CD8-positive, alpha-beta memory T cell (primary cell): ENCODE measurements around the gene GOLGA6D. TPM values are rescaled to one million over a fixed set of nuclear protein-coding genes. Genes with fewer than 3 reads are reported as not detected.
"Not testable (repeated sequence)": the region's sequence is repeated elsewhere in the genome, so short reads cannot be mapped to it uniquely, and the experiment has no call there.

Experiments
- CTCF ChIA-PET: fragments of 350-600 bp; sonication (Branson Sonifier 250); formaldehyde crosslinking; loops from one replicate; lab custom pipeline; 2021; ENCODE audit warnings: antibody characterized with exemption; lab: Charles Lee
- POLR2A ChIA-PET: fragments of 350-600 bp; sonication (Branson Sonifier 250); formaldehyde crosslinking; loops from one replicate; lab custom pipeline; 2021; ENCODE audit warnings: antibody characterized with exemption; lab: Charles Lee
- DNase-seq, 5 donors: peaks; one replicate each; pipeline versions ENCODE4 v3.0.0 to v3.0.0-alpha.2; 2020 to 2022; ENCODE audit warnings: mixed read lengths in 1 of 5
- H3K27ac ChIP-seq: one replicate; pipeline ENCODE4 v1.7.0; 2013; ENCODE audit warnings: low read depth, mild to moderate bottlenecking, low read length, moderate library complexity
- H3K27me3 ChIP-seq: 2 replicates; pipeline ENCODE4 v1.7.0; 2013; ENCODE audit warnings: low read length, mild to moderate bottlenecking; ENCODE audit not compliant: insufficient read depth, poor library complexity, severe bottlenecking
- H3K36me3 ChIP-seq: 2 replicates; pipeline ENCODE4 v1.7.0; 2013; ENCODE audit warnings: mild to moderate bottlenecking, low read length, moderate library complexity; ENCODE audit not compliant: insufficient read depth
- H3K4me1 ChIP-seq: 2 replicates; pipeline ENCODE4 v1.7.0; 2013; ENCODE audit warnings: mild to moderate bottlenecking, low read length, moderate library complexity; ENCODE audit not compliant: insufficient read depth
- H3K4me3 ChIP-seq: 2 replicates; pipeline ENCODE4 v1.7.0; 2013; ENCODE audit warnings: mild to moderate bottlenecking, low read length
- H3K9me3 ChIP-seq: 2 replicates; pipeline ENCODE4 v1.7.0; 2013; ENCODE audit warnings: mild to moderate bottlenecking, low read length
- H3K27ac Mint-ChIP-seq, 8 donors: one replicate each; pipeline ENCODE4 v1.8.0; 2020 to 2021; ENCODE audit warnings: mixed read lengths in 8 of 8, mild to moderate bottlenecking in 6 of 8, inconsistent platforms in 3 of 8, moderate library complexity in 3 of 8
- H3K27me3 Mint-ChIP-seq, 2 donors: one replicate each; pipeline ENCODE4 v1.8.0; 2020 to 2021; ENCODE audit warnings: mixed read lengths in 2 of 2, mild to moderate bottlenecking in 1 of 2, moderate library complexity in 1 of 2
- H3K36me3 Mint-ChIP-seq, 3 donors: one replicate each; pipeline ENCODE4 v1.8.0; 2020 to 2021; ENCODE audit warnings: mixed read lengths in 3 of 3, inconsistent platforms in 1 of 3, mild to moderate bottlenecking in 1 of 3
- H3K4me1 Mint-ChIP-seq, 3 donors: one replicate each; pipeline ENCODE4 v1.8.0; 2020 to 2021; ENCODE audit warnings: mixed read lengths in 3 of 3, inconsistent platforms in 1 of 3, mild to moderate bottlenecking in 1 of 3
- H3K4me3 Mint-ChIP-seq, 7 donors: one replicate each; pipeline ENCODE4 v1.8.0; 2020 to 2021; ENCODE audit warnings: mixed read lengths in 7 of 7, mild to moderate bottlenecking in 6 of 7, moderate library complexity in 4 of 7, inconsistent platforms in 2 of 7
- H3K9me3 Mint-ChIP-seq, 5 donors: one replicate each; pipeline ENCODE4 v1.8.0; 2020 to 2022; ENCODE audit warnings: mixed read lengths in 5 of 5, mild to moderate bottlenecking in 3 of 5, moderate library complexity in 2 of 5, inconsistent platforms in 1 of 5
- polyA plus RNA-seq: library from polyadenylated mRNA; unstranded; fragments of 300-500 nt; fragmentation: Illumina TruSeq; gene quantifications from one replicate; pipeline ENCODE4 v1.2.3, GENCODE V29; 2021
- total RNA-seq, 2 experiments: library from RNA; stranded (reverse); gene quantifications; one replicate each; pipeline ENCODE4 v1.2.3, GENCODE V29; 2021

GOLGA6D gene
- total and polyA plus RNA-seq, 3 experiments from 2014 or later, result not detected

DNA sequence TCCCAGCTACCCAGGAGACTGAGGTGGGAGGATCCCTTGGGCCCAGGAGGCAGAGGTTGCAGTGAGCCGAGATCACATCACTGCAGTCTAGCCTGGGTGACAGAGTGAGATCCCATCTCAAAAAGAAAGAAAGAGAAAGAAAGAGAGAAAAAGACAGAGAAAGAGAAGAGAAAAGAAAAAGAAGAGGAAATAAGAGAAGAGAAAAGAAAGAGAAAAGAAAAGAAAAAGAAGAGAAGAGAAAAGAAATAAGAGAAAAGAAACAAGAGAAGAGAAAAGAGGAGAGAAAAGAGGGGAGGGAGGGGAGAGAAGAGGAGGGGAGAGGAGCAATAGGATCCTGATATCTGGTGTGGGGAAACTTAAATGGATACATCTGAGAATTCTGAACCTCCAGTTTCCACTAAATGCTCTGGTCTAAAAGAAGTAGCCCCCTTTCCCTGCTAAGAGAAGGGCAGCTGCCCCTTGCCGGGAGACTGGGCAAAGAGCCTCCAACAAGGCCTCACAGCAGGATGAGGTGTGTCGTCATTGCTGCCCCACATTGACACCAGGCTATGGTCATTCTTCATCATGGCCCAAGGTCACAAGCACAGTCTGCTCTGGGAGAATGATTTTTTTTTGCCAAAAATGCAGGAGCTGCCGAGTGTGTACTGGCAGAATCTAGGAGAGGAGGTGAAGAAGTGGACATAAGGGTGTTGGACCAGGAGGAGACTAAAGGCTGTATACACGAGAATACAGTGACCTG lies 32.1 kb downstream of the GOLGA6D start:
- Histone ChIP-seq H3K36me3 (no peaks in the 10 kb centered on the region), H3K9me3 (no peaks in the 10 kb centered on the region), H3K27ac (no peak overlapping the region), H3K27me3 (no peaks in the 10 kb centered on the region), H3K4me1 (no peaks in the 10 kb centered on the region), H3K4me3 (no peak overlapping the region)
- Mint-ChIP-seq H3K27ac (peak overlapping the region in 1 of 8 donors; percentile 1), H3K4me3 (no peak overlapping the region), H3K36me3 (no peaks in the 10 kb centered on the region), H3K27me3 (peaks cover 2 to 9% of the 10 kb centered on the region in 2 donors), H3K9me3 (peaks cover 0 to 2% (median 0%) of the 10 kb centered on the region in 5 donors), H3K4me1 (peaks cover 5 to 9% (median 6%) of the 10 kb centered on the region in 3 donors)
- ChIA-PET CTCF (no interaction called here), POLR2A (no interaction called here)
- no peak for DNase-seq

DNA sequence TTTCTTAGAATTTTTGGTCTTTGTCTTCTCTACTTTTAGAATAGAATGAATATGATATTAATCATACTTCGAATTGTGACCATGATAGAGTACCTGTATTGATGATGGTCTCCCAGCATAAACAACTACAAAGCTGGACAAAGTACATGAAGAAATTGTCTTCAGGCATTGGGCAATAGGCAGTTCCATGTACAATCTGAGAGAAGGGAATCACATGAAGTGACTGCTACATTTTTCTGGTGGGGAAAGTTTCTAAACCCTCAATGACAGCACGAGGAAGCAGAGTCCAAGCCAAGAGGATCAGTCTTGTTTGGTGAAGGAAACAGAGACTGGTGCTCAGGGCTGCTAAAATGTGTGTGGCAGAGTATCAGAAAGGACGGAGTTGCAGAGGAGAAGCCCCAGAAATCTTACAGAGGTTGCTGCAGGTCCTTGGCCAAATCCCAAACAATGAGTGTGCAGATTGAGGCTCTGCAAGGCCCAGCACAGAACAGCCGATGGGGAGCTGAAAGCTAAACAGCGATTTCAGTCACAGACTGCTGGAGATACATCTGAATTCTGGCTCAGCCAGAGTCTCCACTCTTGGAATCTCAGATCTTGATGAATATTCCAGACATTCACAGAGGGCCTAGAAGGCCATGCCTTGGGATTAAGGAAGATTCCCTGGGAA lies 36.7 kb downstream of the GOLGA6D start:
- POLR2A ChIA-PET, H3K4me1 Mint-ChIP-seq, CTCF ChIA-PET, H3K27ac Mint-ChIP-seq, H3K4me3 Mint-ChIP-seq, H3K4me3 ChIP-seq, H3K9me3 ChIP-seq, H3K27me3 ChIP-seq, H3K4me1 ChIP-seq, H3K27ac ChIP-seq, H3K27me3 Mint-ChIP-seq, H3K36me3 ChIP-seq, H3K9me3 Mint-ChIP-seq, DNase-seq, H3K36me3 Mint-ChIP-seq: not testable (repeated sequence)

DNA sequence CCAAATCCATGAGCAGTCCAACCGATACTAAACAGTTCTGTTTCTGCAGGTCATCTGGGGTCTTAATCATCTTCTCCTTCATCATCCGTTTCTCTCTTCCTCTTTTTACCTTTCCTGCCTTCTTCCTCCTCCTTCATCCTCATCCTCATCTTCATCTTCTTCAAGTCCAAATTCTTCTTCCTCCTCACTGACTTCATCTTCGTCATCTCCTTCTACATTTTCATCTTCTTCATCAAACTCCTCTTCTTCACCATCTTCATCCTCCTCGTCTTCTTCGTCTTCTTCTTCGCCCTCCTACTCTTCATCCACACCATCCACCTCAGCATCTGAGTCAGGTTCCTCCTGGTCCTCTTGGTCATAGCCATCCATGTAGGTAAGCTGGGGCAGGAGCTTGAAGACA lies 39.1 kb downstream of the GOLGA6D start:
- no peaks in the 10 kb centered on the region for H3K36me3 ChIP-seq
- H3K27ac Mint-ChIP-seq, result peak overlapping the region in 1 of 8 donors; percentile 52

DNA sequence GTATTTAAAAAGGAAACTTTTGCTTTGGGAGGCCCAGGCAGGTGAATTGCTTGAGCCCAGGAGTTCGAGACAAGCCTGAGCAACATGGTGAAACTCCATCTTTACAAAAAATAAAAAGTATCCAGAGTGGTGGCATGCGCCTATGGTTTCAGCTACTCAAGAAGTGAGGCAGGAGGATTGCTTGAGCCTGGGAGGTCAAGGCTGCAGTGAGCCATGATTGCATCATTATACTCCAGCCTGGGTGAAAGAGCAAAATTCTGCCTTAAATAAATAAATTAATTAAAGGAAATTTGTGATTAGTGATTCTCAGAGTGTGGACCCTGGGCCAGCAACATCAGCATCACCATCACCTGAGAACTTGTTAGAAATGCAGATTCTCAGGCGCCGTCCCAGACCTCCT lies 43.3 kb downstream of the GOLGA6D start:
- Histone ChIP-seq H3K4me1 (no peaks in the 10 kb centered on the region), H3K4me3 (no peak overlapping the region), H3K9me3 (no peaks in the 10 kb centered on the region), H3K27ac (no peak overlapping the region), H3K36me3 (no peaks in the 10 kb centered on the region), H3K27me3 (no peaks in the 10 kb centered on the region)
- no peaks in the 10 kb centered on the region for H3K4me1 Mint-ChIP-seq
- no peak overlapping the region for H3K4me3 Mint-ChIP-seq
- no peaks in the 10 kb centered on the region for H3K9me3 Mint-ChIP-seq
- CTCF ChIA-PET, result no interaction called here
- POLR2A ChIA-PET, result no interaction called here
- no peak for DNase-seq
- peaks cover 0 to 8% of the 10 kb centered on the region in 2 donors for H3K27me3 Mint-ChIP-seq
- H3K27ac Mint-ChIP-seq, result no peak overlapping the region
- no peaks in the 10 kb centered on the region for H3K36me3 Mint-ChIP-seq

More for the DNA sequence above, 39.1 kb downstream of the GOLGA6D start:
- Histone ChIP-seq H3K27me3 (no peaks in the 10 kb centered on the region), H3K4me3 (no peak overlapping the region), H3K27ac (no peak overlapping the region), H3K9me3 (no peaks in the 10 kb centered on the region), H3K4me1 (no peaks in the 10 kb centered on the region)
- H3K36me3 Mint-ChIP-seq, result no peaks in the 10 kb centered on the region
- H3K9me3 Mint-ChIP-seq, result no peaks in the 10 kb centered on the region
- POLR2A ChIA-PET, result no interaction called here
- peaks cover 0 to 3% of the 10 kb centered on the region in 2 donors for H3K27me3 Mint-ChIP-seq
- no peak overlapping the region for H3K4me3 Mint-ChIP-seq
- no peaks in the 10 kb centered on the region for H3K4me1 Mint-ChIP-seq
- CTCF ChIA-PET, result no interaction called here
- DNase-seq, result no peak

DNA sequence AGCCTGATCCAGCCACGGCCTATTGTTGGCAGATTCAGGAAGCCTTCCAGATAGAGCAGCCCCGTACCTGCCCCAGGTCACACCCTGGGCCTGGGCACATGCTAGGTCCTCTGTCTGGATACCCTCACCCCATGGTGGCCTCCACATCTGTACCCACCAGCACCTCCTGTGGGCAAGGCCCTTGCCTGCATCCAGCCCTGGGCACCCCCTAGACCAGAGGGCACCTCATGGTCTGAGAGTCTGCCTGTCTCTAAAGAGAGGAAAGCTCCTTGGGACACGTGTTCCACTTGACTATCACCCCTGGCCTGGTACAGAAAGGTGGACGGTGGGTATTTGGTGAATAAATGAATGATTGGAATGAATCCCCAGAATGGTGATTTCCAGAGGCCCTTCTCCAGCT lies 44.4 kb downstream of the GOLGA6D start:
- H3K9me3 Mint-ChIP-seq, result no peaks in the 10 kb centered on the region
- no peaks in the 10 kb centered on the region for H3K4me1 ChIP-seq
- no peak overlapping the region for H3K27ac Mint-ChIP-seq
- H3K36me3 ChIP-seq, result no peaks in the 10 kb centered on the region
- H3K9me3 ChIP-seq, result no peaks in the 10 kb centered on the region
- CTCF ChIA-PET, result interaction anchor here (1.2 kb wide), 1 partner anchor 40 kb away, joined by 3 read pairs; no protein-coding TSS in a partner anchor
- H3K4me1 Mint-ChIP-seq, result no peaks in the 10 kb centered on the region
- no peak overlapping the region for H3K4me3 Mint-ChIP-seq
- POLR2A ChIA-PET, result no interaction called here
- H3K36me3 Mint-ChIP-seq, result no peaks in the 10 kb centered on the region
- DNase-seq, result no peak
- H3K27me3 Mint-ChIP-seq, result peaks cover 0 to 8% of the 10 kb centered on the region in 2 donors
- H3K27ac ChIP-seq, result no peak overlapping the region
- H3K4me3 ChIP-seq, result no peak overlapping the region
- no peaks in the 10 kb centered on the region for H3K27me3 ChIP-seq

DNA sequence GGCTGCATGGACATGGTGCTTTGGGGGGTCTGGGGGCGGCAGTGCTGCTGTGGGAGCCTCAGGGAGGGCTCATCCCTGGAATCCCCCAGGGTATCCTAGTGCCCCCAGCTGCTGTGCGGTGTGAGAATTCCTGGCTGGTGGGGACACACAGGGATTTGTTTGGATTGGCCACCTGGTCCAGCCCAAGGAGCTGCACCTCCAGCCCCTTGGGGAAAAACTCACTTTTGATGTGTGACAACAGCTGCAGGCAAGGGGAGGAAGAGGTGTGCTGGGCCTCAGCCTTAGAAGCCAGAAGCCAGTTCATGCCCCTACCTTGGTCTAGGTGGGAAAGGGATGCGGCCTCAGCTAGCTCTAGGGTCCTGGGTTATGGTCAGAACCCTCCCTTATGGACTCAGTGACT lies 44.9 kb downstream of the GOLGA6D start:
- Histone ChIP-seq H3K9me3 (no peaks in the 10 kb centered on the region), H3K27ac (no peak overlapping the region), H3K36me3 (no peaks in the 10 kb centered on the region), H3K4me3 (no peak overlapping the region), H3K4me1 (no peaks in the 10 kb centered on the region), H3K27me3 (no peaks in the 10 kb centered on the region)
- no peaks in the 10 kb centered on the region for H3K4me1 Mint-ChIP-seq
- ChIA-PET CTCF (interaction anchor here (1.2 kb wide), 1 partner anchor 40 kb away, joined by 3 read pairs; no protein-coding TSS in a partner anchor), POLR2A (no interaction called here)
- peaks cover 0 to 8% of the 10 kb centered on the region in 2 donors for H3K27me3 Mint-ChIP-seq
- no peak for DNase-seq
- no peaks in the 10 kb centered on the region for H3K36me3 Mint-ChIP-seq
- no peak overlapping the region for H3K27ac Mint-ChIP-seq
- H3K4me3 Mint-ChIP-seq, result no peak overlapping the region
- no peaks in the 10 kb centered on the region for H3K9me3 Mint-ChIP-seq

DNA sequence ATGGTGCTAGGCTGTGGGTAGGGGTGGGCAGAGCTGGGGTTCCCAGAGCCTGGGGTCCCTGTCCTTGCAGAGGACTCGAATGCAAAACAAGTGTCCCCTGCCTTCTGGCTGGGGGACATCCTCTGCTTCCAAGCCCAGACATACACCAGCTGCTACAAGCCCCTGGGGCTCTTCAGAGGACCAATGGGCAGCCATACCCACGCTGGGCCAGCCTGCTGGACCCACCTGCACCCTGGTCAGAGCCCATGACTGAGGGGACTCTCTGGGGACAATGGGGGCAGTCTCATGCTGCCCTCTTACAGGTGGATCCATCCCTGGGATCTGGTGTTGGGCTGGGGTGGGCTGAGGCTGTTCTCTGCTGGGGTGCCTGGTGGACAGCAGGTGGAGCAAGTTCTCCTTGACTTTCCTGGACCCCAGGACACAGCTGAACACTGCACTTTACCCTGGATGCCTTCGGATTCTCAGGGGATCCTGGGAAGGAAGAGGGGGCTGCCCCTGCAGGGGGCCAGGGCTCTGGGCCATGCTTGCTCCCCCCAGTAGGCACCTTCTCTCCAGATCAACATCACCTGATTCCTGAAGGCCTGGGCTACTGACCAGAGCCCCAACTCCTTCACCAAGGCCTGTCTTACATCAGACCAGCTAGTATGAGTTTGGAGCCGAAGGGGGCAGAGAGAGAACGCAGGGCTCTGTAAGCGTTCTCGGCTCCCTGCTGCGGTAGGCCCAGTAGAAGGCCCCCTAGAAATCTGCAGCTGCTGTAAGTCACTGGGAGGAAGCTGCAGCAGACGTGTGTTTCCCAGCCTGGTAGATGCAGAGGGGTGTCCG lies 46.1 kb downstream of the GOLGA6D start:
- H3K27ac ChIP-seq, result no peak overlapping the region
- Mint-ChIP-seq H3K36me3 (no peaks in the 10 kb centered on the region), H3K27ac (no peak overlapping the region), H3K9me3 (no peaks in the 10 kb centered on the region), H3K4me3 (no peak overlapping the region), H3K27me3 (peaks cover 0 to 8% of the 10 kb centered on the region in 2 donors), H3K4me1 (no peaks in the 10 kb centered on the region)
- ChIA-PET CTCF (no interaction called here), POLR2A (no interaction called here)
- no peaks in the 10 kb centered on the region for H3K4me1 ChIP-seq
- no peak for DNase-seq
- no peaks in the 10 kb centered on the region for H3K36me3 ChIP-seq
- H3K27me3 ChIP-seq, result no peaks in the 10 kb centered on the region
- no peak overlapping the region for H3K4me3 ChIP-seq
- no peaks in the 10 kb centered on the region for H3K9me3 ChIP-seq

DNA sequence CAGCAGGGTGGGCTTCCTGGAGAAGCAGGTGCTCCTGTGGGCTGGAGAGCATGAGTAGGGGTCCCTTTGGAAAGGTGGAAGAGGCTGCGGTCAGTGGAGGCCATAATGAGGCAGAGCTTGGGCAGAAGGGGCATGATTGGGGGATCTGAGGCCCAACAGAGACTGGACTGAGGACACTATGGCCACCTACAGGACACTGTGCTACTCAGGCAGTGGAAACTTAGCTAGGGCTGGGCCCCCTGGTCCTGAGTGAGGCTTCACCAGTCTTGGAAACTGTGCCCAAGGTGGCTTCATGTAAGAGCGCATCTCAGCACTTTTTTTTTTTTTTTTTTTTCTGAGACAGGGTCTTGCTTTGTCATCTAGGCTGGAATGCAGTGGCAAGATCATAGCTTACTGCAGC lies 46.9 kb downstream of the GOLGA6D start:
- H3K4me3 Mint-ChIP-seq, result peak overlapping the region in 1 of 7 donors; percentile 37
- H3K36me3 ChIP-seq, result no peaks in the 10 kb centered on the region
- no peak for DNase-seq
- H3K27me3 ChIP-seq, result no peaks in the 10 kb centered on the region
- H3K27ac Mint-ChIP-seq, result no peak overlapping the region
- H3K27ac ChIP-seq, result no peak overlapping the region
- H3K9me3 Mint-ChIP-seq, result no peaks in the 10 kb centered on the region
- H3K9me3 ChIP-seq, result no peaks in the 10 kb centered on the region
- H3K4me1 ChIP-seq, result no peaks in the 10 kb centered on the region
- ChIA-PET CTCF (no interaction called here), POLR2A (interaction anchor here (0.6 kb wide), 1 partner anchor 13 kb away, joined by 3 read pairs; no protein-coding TSS in a partner anchor)
- H3K36me3 Mint-ChIP-seq, result no peaks in the 10 kb centered on the region
- H3K4me3 ChIP-seq, result no peak overlapping the region
- peaks cover 0 to 5% of the 10 kb centered on the region in 2 donors for H3K27me3 Mint-ChIP-seq
- no peaks in the 10 kb centered on the region for H3K4me1 Mint-ChIP-seq
